HTERT RPE-1 (cell line): ENCODE data around the gene SVIL.
"Not testable (repeated sequence)": the region's sequence is repeated elsewhere in the genome, so short reads cannot be mapped to it uniquely, and the experiment has no call there.

Experiments
- in situ Hi-C: fragments of 300-500 bp; cut with MboI; formaldehyde crosslinking; loops from 4 replicates; pipeline ENCODE4 v1.14.3; 2020; ENCODE audit warnings: low sequenced_read_pairs

Gene SVIL

DNA sequence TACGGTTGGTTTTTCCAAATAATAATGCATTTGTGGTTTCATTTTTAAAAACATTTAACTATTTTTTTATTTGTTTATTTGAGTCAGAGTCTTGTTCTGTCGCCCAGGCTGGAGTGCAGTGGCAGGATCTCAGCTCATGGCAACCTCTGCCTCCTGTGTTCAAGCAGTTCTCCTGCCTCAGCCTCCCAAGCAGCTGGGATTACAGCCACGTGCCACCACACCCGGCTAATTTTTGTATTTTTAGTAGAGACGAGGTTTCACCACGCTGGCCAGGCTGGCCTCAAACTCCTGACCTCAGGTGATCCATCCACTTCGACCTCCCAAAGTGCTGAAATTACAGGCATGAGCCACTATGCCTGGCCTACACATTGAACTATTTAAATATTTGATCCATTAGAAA, 28.1 kb downstream of the SVIL start:
- in situ Hi-C loops, result not testable (repeated sequence)

GRCh38 chr10:29604291-29604825, 30.4 kb downstream of the SVIL start:
- in situ Hi-C loops, result no loop called here

DNA sequence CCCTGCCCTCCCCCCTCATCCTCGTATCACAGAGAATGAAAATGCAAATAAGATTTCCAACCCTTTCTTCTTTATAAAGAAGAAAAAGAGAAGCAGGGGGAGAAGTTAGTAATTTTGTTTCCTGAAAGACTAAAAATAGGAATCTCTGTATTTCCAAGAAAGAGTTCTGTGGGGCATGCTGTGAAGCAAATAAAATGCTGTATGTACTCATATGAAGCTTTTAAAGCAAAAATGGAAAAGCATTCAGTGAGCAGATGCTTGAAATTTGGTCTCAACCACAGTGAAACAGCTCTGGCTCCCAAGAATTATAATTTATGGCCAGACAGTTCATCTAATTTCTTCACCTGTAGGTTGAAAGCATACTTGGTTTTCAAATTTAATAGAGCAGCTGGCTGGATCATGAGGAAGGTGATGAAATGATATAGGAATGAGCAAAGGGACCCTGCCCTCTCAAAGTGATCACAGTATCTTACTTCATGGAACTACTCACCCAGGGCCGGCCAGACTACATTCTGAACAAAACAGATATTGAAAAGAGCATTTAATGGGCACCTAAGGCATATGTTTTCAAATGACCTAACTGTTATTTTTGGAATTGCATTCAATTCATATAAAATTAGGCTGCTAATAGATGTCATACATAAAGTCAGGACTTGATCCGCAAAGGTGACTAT, 31.4 kb downstream of the SVIL start:
- in situ Hi-C loops, result no loop called here

DNA sequence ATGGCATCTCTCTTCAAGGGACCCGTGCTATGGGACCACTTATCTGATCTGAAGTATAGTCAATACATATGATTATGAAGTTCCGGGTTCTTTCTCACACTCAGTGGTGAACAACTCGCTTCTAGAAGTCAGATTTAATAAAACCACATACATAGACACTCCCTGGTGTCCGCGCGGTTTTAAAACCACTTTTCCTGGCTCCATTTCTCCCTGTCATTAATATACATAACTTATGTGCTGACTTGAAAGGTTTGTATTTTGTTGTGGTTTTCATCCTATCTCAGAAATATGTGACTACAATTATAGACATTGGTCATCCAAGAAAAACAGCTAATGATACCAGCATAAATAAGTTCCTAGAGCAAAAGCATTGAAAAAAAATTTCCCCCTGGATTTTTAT, 34.0 kb downstream of the SVIL start:
- in situ Hi-C loops, result no loop called here

DNA sequence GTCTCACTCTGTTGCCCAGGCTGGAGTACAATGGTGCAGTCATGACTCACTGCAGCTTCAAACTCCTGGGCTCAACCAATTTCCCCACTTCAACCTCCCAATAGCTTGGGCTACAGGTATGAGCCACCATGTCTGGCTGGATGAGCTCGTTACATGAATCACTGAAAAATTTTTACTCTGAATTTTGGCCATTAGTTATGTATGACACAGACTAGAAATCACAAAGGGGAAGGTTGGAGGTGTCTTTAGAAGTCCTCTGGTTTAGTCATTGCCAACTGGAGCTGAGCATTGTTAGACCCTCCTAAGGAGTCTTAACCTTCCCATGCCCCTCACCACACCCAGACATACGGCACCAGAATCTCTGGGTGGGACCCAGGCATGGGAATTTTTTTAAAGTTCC, 34.7 kb downstream of the SVIL start:
- in situ Hi-C loops, result no loop called here

DNA sequence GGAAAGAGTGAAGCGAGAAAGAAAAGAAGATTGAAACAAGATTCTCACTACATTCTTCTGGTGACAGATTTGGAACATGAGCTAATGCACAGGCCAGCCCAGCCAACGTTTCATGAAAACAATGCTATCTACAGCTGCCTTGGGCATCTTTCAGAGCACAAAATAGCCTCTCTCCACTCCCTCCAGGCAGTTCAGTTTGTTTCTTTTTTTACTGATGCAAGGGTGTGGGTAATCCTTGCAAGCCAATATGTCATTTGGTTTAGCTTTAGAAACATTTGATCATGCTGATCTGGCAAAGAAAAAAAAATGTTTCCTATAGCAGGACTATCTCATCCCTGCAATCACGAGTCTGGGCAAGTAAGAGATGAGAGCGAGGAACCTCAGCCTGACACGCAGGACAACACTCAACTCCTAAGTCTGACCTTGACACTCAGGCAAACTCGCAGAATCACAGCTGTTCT, 35.9 kb downstream of the SVIL start:
- in situ Hi-C loops, result no loop called here

GRCh38 chr10:29596826-29597225, 37.9 kb downstream of the SVIL start:
- in situ Hi-C loops, result no loop called here

DNA sequence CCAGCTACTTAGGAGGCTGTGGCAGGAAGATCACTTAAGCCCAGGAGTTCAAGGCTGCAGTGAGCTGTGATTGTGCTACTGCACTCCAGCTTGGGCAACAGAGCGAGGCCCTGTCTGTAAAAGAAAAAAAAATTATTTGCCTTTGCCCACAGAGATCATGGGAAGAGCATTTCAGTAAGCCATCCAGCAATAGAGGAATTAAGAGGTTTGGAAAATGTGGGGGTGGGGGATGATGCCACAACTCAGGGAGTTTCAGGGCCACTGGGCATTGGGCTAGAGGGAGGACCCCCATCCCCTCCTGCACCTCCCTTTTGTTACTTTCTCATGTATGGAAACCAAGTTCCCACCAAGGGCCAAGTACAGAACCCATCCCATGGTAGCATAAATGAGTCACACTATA, 38.4 kb downstream of the SVIL start:
- in situ Hi-C loops, result no loop called here

DNA sequence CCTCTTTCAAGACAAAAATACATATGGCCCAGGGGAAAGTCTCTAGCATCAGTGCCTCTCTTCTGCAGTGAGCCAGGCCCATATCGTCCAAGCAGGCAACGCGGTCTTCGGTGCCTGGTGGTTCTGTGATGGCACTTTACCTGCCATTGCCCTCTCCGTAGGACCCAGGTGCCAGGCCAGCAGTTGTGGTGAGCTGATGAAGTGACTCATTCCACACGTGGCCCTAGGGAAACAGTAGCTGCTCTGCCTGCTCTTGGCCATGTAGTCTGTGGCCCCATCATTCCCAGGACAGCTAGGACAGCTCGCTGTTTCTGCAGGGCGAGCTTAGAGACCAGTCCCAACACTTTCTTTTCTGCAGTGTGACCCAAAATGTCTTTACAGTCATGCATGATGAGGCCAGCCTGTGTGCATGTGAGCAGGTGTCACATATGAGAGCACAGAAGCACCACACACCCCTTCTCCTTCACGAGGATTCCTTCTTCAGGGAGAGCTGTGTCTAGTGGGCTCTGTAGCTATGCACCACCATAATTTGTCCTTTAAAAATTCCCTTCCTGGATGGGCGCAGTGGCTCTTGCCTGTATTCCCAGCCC, 39.0 kb downstream of the SVIL start:
- in situ Hi-C loops, result no loop called here

DNA sequence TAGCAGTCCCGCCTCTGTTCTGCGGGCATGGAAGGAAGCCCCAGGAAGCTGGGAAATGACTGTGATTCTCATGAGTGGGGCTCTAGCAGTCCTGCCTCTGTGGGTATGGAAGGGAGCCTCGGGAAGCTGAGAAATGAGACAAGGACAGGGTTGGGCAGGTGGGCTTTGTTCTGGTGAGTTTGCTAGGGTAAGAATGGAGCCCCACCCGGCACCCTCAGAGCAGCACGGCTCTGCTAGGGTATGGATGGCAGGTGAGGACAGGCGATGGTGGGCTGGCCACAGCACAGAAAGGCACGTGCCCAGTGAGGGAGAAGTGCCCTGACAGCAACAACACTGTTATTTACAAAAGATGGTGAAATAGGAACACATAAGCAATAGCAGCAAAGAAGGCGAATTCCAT, 39.6 kb downstream of the SVIL start:
- in situ Hi-C loops, result no loop called here

GRCh38 chr10:29591651-29591968, 43.2 kb downstream of the SVIL start:
- in situ Hi-C loops, result no loop called here

- in situ Hi-C loops, result no loop called here
Observed at GRCh38 chr10:29590915-29591650, 43.7 kb downstream of the SVIL start.

- in situ Hi-C loops, result no loop called here
Observed at GRCh38 chr10:29588629-29589421, 45.9 kb downstream of the SVIL start.

GRCh38 chr10:29587750-29588628, 46.8 kb downstream of the SVIL start:
- in situ Hi-C loops, result not testable (repeated sequence)

DNA sequence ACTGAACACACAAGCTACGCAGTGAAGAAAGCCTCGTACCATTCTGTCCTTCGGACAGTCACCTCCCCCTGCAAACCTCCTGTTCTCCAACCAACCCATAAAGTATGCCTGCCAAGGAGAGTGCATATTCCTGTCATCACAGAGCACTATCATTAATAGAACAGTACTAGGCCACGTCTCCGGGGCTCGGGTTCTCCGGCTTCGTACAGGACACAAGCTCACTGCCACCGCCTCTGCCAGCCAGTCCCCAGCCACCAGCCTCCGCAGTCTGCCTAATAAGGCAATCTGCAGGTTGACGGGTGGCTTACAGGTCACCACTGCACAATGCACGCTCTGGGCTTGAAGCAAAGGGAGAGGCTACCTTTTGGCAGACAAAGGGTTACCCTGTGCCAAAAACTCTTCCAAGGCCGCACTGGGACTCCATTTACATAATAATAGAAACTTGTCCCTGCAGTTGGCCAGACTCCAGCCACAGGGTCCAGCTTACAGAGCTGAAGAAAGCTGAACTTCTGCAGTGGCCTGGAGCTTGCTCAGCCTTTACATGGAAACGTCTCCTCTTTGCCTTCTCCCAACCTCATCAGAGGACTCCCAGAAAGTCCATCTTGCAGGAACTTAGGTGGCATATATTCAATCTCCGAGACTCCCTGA, 47.5 kb downstream of the SVIL start:
- in situ Hi-C loops, result not testable (repeated sequence)

DNA sequence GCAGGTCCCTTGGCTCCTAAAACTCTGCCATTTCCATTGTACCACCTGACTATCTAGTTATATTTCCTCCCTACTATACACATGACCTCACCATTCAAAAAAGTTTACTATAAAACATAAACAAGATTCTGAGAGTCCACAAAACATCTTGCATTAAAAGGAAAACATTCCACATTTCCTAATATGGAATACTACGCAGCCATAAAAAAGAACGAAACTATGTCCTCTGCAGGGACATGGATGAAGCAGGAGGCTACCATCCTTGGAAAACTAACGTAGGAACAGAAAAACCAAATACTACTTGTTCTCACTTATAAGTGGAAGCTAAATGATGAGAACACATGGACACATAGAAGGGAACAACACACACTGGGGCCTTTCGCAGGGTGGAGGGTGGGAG, 48.3 kb downstream of the SVIL start:
- in situ Hi-C loops, result no loop called here

DNA sequence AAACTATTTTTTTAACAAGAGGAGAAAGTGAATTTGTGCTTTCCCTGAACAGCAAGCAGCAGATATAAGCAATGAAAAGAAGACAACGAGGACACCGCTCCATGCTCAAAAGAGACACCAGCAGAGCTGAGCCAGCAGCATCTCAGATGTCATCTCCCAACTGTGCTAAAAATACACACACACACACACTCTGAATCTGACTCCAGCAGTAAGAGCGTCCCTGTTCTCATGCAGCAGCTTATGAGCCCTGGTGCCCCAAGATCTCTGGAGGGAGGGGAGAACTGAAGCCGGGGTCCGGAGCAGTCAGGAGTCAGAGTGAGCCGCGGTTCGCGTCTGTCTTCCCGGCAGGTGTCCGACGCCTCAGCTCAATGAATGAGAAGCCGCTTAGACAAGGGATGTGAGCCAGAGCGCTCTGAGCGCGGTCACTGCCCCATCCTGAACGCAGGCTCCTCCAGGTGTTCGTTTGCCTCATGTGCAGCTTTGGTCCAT, 49.2 kb downstream of the SVIL start:
- in situ Hi-C loops, result no loop called here

GRCh38 chr10:29584436-29584835, 50.3 kb downstream of the SVIL start:
- in situ Hi-C loops, result no loop called here

GRCh38 chr10:29583674-29584073, 51.1 kb downstream of the SVIL start:
- in situ Hi-C loops, result no loop called here

- in situ Hi-C loops, result not testable (repeated sequence)
Observed at GRCh38 chr10:29582769-29583168, 52.0 kb downstream of the SVIL start.
